HG03159 (cell line): Measurements from ENCODE around the gene ATP1A3.
"Not testable (repeated sequence)": the region's sequence is repeated elsewhere in the genome, so short reads cannot be mapped to it uniquely, and the experiment has no call there.

ENCODE experiments used
- ATAC-seq: cut with Tn5 transposase; IDR thresholded peaks from one replicate; pipeline ENCODE4 v1.9.1; 2021; ENCODE audit warnings: mild to moderate bottlenecking, moderate library complexity; ENCODE audit not compliant: unreplicated experiment

Gene ATP1A3

DNA sequence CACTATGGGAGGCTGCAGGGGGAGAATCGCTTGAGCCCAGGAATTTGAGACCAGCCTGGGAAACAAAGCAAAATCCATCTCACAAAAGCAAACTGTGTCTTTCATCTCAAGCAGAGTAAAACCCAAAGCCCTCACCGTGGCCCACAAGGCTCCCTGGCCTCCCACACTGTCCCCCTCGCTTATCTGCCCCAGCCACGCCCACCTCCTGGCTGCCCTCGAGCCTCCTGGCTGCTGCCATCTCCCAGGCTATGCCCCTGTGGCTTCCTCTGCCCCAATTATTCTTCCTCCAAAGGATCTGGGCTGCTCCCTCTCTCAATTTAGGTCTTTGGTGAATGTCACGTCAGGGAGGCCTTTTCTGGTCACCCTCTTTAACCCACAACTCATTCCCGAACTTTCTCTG, 38.5 kb downstream of the ATP1A3 start:
- ATAC-seq: no peak

DNA sequence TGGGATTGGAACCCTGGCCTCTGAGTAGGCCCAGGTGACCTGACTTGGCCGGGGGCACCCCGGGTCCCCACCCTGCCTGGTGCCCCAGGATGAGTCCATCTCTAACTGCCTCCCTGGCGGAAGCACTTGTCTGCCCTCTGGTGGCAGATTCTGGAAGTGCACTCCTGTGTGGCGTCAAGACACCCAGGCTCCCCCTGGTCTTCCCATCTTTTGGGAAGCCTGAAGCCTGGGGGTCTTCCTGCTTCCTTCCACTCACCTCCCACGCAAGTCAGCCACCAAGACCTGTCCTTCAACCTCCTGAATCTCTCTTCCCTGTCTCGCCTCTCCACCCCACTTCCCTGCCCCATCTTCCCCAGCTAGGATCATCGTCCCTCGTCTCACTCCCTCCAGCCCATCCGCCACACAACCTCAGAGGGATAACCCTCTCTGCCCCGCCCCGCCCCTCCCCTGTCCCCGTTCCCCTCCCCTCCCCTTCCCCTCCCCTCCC, 42.3 kb downstream of the ATP1A3 start:
- no peak for ATAC-seq

DNA sequence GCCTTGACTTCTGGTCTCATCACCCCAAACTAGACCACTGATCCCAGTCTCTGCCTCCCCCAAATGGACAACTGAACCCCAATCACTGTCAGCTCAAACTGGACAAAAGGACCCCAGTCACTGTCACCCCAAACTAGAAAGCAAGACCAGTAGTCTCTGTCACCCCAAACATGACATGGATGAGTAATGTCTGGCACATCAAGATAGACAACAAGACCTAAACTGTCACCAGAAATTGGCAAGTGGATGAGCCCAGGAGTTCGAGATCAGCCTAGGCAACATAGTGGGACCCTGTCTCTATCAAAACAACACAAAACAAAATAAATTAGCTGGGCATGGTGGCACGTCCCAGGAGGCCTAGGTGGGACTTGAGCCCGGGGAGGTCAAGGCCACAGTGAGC, 46.9 kb downstream of the ATP1A3 start:
- ATAC-seq: no peak

DNA sequence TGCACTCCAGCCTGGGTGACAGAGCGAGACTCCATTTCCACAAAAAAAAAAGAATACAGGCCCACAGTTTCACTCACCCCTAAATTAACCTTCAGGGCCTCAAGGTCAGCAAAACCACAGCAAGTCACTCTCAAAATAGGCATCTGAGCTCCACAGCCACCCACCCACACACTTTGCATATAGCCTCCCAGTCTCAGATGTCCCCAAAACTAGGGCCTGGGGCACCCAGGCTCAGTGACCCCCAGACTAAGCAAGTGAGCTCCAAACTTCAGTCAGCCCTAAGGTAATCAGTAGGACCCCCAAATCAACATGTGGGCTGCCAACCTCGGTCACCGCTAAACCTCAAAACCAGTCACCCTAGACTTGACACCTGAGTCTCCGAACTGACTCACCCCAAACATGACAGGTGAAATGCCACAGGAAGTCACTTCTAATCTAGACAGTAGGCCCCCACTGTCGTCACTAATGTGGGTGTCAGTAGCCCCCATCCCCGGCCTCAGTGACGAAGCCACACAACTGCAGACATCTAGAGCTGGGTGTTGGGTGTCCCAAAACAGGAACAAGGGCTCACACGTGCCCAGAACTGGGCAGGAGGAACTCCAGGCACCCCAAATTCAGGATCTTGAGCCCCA, 48.8 kb downstream of the ATP1A3 start:
- ATAC-seq: peak; percentile 76

DNA sequence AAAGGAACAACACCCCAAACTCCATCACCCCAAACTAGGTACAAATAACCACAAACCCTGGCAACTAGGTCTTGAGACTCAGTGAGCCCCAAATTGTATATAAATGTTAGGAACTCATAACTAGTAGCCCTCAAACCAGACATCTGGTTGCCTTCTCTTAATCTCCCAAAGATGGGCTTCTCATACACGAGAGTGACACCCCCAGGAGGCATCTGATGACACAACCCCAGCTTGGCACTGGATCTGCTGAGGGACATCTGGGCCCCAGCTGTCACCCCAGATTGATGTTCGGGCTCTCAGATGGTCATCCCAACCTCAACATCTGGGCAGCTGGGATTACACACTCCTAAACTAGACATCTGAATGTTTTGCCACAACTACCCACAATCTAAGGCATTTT, 49.7 kb downstream of the ATP1A3 start:
- ATAC-seq: no peak

DNA sequence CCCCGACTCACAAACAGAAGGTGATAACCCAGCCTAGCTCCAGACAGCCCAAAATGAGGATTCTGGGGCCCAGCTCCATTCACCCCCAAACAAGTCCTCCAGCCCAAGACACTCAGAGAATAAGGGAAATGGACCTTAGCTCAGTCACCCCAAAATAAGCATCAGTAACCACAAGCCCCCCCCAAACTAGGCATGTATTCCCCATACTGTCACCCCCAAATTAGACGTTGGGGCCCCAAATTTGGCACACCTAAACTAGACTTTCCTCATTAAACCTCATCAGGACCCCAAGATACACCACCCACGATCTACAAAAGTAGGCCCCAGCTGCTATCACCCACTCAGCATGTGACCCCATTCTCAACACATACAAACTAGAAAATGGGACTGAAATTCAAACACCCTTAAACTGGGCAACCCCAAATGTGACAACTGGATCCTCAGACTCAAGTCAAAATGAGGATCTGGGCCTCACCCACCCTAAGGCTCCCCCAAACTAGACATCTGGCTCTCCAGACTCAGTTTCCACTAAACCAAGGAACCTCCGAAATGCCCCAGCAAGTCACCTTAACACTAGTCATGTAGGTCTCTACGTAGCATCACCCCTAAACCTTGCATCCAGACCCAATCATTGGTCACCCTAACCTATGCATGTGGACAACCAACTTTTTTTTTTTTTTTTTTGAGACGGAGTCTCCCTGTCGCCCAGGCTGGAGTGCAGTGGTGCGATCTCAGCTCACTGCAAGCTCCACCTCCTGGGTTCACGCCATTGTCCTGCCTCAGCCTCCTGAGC, 52.4 kb downstream of the ATP1A3 start:
- ATAC-seq: no peak

DNA sequence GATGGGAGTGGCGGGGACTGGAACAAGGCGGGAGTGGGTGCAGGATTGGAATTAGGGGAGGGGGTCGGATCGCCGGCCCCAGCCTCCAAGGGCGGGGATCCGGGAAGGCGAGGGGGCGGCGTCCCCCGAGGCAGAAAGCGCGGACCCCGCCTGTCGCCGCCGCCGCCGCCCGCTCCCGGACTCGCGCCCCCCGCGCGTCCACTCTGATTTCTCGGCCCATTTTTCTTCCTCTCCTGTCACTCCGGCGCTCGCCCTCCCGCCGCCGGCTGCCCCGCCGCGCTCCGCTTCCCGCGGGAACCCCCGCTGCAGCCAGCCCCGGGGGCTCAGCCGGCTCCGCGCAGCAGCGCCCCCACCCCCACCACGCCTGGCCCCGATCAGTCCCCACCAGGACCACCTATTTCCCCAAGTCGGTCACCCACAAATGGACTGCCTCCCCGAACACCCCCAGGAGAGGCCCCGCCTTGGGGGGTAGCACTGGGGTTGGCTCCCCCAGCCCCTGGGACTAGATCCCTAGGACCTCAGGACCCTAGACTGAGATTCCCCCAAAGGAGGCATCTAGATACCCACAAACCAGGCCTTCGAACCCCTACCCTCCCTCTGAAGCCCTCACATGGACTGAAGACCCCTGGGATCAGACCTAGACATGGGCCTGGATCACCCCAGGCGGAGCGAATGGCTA, 53.2 kb downstream of the ATP1A3 start:
- ATAC-seq: no peak

DNA sequence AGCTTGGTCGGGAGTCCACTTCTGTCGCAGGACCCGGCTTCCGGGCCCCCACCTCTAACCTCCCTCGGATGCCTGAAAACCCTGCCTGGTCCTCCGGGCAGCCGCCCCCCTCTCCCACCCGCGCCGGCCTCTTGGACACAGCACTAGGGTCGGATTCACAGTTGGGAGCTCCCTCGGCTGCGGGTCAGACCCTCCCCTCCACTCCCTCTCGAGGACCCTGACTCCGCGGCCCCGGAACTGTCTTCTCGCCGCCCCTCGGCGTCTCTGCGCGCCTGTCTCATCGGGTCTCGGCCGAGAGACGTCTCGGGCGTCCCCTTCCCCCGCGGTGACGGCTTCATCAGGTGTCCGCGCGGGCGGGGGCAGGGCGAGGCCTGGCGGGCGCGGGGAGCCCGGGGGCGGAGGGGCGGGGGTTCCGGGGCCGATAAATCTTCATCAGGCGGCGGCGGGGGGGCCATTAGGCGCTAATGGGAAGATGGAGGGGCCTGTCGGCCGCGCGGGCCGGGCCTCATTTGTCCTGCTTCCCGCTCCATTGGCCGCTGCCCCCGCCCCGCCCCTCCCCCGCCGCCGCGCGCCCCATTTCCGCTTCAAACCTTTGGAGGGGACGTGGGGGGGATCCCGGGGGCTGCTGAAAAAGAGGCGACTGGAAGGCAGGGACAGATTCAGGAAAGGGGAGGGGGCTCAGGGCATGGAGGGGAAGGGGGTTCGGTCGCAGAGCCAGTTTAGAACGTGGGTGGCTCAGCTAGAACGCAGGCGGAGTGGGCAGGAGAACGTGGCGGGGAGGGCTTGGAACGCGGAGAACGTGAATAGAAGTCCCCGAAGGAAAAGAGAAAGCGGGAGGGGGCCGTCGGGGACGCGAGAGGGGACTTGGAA, 53.9 kb downstream of the ATP1A3 start:
- ATAC-seq: no peak

DNA sequence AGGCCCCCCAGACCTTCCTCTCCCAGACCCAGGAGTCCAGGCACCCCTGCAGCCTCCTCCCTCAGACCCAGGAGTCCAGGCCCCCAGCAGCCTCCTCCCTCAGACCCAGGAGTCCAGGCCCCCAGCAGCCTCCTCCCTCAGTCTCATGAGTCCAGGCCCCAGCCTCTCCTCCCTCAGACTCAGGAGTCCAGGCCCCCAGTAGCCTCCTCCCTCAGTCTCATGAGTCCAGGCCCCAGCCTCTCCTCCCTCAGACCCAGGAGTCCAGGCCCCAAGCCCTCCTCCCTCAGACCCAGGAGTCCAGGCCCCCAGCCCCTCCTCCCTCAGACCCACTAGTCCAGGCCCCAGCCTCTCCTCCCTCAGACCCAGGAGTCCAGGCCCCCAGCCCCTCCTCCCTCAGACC, 54.8 kb downstream of the ATP1A3 start:
- ATAC-seq: not testable (repeated sequence)

DNA sequence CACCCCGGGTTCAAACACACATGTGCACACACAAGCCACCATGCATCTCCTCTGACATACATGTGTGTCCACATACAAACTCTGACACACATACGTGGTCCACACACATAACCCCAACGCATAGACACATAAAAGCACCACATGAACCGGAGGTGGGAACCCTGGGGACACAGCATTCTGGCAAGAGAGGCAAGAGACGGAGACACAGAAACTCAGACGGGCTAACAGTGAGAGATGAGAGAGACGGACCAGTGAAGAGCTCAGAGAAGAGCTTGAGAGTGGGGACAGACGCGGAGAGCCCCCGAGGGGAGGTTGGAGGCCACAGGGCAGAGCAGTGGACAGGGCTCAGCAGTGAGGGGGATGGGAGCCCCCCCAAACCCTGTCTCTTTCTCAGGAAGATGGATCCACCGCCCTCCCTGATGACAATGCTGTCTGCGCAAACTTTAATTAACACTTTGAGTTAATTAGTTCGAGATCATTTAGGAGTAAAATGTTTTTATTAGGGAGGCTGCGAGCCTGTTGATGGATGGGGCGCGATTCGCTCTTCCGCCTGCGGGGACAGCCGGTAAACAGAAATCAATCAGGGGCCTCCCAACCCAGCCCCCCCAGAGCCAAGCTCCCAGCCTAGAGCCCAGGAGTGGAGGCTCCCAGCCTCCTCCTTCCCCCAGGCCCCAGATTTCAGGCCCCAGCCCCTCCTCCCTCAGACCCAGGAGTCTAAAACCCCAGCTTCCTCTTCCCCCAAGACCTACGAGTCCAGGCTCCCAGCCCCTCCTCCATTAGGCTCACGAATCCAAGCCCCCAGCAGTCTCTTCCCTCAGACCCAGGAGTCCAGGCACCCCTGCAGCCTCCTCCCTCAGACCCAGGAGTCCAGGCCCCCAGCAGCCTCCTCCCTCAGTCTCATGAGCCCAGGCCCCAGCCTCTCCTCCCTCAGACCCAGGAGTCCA, 56.2 kb downstream of the ATP1A3 start:
- ATAC-seq: no peak

DNA sequence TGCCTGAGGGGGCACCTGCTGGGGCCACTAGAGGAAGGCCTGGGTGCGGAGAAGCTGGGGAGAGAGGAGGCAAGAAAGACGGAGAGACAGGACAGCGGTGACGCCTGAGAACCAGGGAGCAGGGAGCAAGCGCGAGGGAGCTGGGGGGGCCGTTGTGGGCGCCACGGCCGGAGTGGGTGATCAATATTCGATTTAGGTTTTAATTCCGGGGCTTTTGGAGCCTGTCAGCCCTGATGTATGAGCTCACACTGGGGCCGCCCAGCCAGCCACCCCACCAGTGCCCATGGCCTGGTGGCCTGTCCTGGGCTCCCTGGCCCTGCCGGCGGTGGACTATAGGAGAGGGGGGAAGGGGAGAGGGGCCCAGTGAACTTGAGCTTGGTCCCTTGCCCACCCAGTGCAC, 57.1 kb downstream of the ATP1A3 start:
- no peak for ATAC-seq

DNA sequence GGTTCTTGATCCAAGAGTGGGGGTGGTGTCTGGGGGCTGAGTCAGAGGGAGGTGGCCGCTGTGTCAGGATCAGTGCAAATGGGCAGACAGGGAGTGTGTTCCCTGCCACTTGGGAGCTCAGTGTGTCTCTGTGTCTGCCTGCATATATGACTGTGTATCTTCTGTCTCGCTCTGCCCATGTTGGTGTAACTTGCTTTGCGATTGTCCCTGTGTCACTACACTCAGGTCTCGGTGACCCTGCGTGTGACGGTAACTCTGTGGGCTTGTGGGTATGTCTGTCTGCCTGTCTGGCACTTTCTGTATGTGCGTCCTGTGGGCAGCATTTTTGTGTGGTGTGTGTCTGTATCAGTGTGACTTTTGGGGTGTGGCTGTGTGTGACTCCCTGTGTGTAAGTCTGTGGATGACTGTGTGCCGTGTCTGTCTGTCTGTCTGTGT, 57.6 kb downstream of the ATP1A3 start:
- ATAC-seq: no peak

DNA sequence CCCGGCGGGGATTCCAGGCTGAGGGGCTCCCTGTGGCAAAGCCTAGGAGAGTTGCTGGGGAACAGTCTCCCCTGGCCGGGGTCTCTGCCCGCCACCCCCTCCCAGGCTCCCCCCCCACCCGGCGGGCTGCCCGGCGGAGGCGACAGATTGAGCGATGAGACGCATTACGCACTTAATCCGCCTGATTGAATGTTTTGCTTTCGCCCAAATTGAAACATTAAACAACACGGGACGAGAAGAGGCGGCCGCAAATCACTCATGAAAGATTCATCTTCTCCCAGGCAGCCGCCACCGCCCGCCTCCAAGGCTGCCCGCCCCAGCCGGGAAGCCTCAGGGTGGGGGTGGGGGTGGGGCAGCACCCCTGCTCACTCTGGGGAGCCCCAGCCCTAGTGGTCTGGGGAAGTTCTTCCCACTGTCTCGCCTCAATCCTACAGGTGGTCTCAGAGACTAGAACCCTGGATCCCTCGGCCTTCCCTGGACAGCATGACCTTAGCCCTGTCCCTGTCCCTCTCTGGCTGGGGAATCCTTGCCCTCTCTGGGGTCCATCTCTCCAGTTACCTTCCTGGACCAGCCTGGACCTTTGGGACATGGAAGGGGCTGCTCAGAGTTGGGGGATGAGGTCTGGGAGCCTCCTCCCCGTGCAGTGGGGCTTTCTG, 58.1 kb downstream of the ATP1A3 start:
- no peak for ATAC-seq

DNA sequence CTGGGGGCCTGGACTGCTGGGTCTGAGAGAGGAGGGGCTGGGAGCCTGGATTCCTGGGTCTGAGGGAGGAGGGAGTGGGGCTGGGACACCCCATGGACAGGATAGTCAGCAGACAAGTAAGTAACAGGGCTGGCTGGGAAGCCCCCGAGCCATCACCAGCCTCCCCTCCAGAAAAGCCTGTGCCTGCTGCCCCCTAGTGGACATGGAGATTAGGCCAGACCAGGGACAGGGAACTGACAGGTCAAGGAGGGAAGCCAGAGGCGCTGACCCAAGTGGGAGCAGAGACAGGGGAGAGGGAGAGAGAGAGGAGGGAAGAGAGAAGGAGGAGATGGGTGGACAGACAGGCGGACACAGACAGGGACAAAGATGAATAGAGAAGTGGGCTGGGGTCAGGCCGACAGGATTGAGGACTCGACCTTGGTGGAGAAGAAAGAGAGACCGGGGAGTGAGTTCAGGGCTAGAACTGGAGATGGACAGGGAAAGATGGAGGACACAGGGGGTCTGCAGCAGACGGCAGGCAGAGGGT, 59.1 kb downstream of the ATP1A3 start:
- no peak for ATAC-seq

DNA sequence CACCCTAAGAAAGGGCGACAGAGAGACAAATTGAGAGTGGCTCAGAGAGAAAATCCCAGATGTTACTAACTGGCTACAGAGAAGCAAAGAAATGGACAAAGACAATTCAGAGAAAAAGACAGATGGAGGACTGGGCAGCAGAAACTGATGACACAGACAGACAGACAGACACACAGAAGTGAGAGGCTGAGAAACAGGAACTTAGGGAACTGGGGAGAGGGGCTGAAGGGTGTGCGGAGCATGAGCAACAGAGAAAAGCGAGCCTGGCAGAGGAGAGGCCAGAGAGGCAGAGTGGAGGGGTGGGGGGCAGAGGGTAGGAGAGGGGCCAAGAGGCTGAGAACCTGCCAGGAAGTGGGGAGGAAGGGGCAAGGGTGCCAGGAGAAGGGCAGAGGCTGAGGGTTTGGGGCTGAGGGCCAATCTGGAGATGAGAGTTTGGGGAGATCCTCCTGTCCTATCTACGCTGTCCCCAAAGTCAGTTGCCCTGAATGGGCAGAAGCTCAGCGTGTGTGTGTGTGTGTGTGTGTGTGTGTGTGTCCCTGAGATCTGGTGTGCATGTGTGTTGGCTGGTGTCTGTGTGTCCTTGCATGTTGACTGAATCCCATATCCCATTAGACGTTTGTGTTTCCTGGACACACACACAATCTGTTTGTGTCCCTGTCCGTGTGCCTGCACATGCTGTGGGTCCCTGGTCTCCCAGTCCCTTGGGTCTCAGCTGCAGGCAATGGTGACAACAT, 60.2 kb downstream of the ATP1A3 start:
- ATAC-seq: no peak

DNA sequence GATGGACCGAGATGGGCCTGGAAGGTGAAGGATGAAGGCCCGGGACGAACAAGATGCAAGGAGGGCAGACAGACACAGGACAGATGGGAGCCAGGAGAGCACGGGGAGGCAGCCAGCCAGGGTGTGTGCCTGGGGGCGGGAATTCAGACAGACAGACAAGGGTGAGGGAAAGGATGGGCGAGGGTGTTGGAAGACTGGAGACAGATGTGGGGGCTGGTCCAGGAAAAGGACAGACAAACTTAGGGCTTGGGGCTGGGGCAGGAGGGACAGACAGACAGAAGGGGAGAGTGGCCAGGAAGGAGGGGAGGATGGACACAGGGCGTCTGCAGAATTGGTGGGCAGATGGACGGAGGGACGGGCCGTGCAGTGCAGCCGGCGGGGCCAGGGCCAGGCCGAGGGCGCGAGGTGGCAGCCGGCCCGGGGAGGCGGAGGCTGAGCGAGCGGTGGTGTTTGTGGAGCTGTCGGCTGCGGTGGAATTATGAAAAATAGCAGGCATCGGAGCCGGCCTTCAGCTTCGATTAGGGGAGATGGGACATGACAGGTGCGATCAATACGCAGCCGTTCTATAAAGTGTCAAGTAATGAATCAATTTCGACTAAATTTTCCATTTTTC, 61.2 kb downstream of the ATP1A3 start:
- no peak for ATAC-seq

DNA sequence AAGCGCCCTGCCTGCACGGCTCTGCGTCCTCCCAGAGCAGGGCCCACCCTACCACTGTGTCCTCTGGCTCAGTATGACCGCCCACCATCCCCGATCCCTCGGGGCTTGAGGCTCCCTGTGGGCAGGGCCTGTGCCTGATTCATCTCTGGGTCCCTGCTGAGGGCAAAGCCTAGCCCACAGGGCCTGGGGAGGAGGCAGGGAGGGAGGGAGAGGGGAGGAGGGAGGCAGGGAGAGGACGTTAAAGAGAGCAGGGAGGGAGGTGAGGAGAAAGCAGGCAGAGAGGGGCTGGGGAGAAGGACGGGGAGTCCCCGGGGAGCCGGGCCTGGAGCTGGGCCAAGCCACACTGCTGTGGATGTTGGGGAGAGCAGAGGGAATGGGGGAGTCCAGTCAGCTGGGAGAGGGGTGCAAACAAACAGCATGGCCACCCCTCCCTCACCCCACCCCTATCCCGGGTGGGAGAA, 61.7 kb downstream of the ATP1A3 start:
- ATAC-seq: no peak
